Neural cell (in vitro differentiated cells): ENCODE data around the gene RBM4. TPM values are rescaled to one million over a fixed set of nuclear protein-coding genes. Genes with fewer than 3 reads are reported as not detected.

Experiments
- H2AFZ ChIP-seq: fragments of 200-600, 300-800 bp; sonication (generic), shearing (Covaris generic); 2 replicates; pipeline ENCODE4 v1.6.0; 2014; ENCODE audit warnings: low read depth, mild to moderate bottlenecking, antibody characterized with exemption, low read length, moderate library complexity
- H3F3A ChIP-seq: fragments of 200-600 bp; shearing (Covaris generic); 2 replicates; pipeline ENCODE4 v1.6.1; 2016; ENCODE audit warnings: mild to moderate bottlenecking, moderate library complexity, mixed read lengths, antibody characterized with exemption, low read length; ENCODE audit not compliant: insufficient read depth, poor library complexity, severe bottlenecking
- H3K27ac ChIP-seq: fragments of 200-600, 300-800 bp; sonication (generic), shearing (Covaris generic); 2 replicates; pipeline ENCODE4 v1.5.1; 2014; ENCODE audit warnings: mild to moderate bottlenecking, low read length, moderate library complexity
- H3K27me3 ChIP-seq: fragments of 300-800, 200-600 bp; sonication (generic), shearing (Covaris generic); 2 replicates; pipeline ENCODE4 v1.6.0; 2014; ENCODE audit warnings: mild to moderate bottlenecking, low read depth, low read length, moderate library complexity; ENCODE audit not compliant: insufficient read depth
- H3K36me3 ChIP-seq: fragments of 300-800, 200-600 bp; sonication (generic), shearing (Covaris generic); 2 replicates; pipeline ENCODE4 v1.5.1; 2014; ENCODE audit warnings: mild to moderate bottlenecking, antibody characterized with exemption, low read length, moderate library complexity; ENCODE audit not compliant: insufficient read depth
- H3K4me2 ChIP-seq: fragments of 300-800, 200-600 bp; sonication (generic), shearing (Covaris generic); 2 replicates; pipeline ENCODE4 v1.6.0; 2014; ENCODE audit warnings: mild to moderate bottlenecking, low read length
- H3K4me3 ChIP-seq: fragments of 300-800, 200-600 bp; sonication (generic), shearing (Covaris generic); 2 replicates; pipeline ENCODE4 v1.5.1; 2014; ENCODE audit warnings: mild to moderate bottlenecking, low read length, moderate library complexity
- H3K79me2 ChIP-seq: fragments of 200-600 bp; shearing (Covaris generic); replicated peaks from 2 replicates; pipeline ENCODE4 v1.6.0; 2014; ENCODE audit warnings: mild to moderate bottlenecking, low read length, moderate library complexity; ENCODE audit not compliant: insufficient read depth
- H3K9ac ChIP-seq: fragments of 300-800, 200-600 bp; sonication (generic), shearing (Covaris generic); 2 replicates; pipeline ENCODE4 v1.6.1; 2016; ENCODE audit warnings: mild to moderate bottlenecking, low read length, mixed read lengths
- H3K9me2 ChIP-seq: fragments of 200-600 bp; shearing (Covaris generic); 2 replicates; pipeline ENCODE4 v1.6.1; 2016; ENCODE audit warnings: mild to moderate bottlenecking, low read length, mixed read lengths; ENCODE audit not compliant: insufficient read depth
- H3K9me3 ChIP-seq: fragments of 200-600, 300-800 bp; sonication (generic), shearing (Covaris generic); 2 replicates; pipeline ENCODE4 v1.6.1; 2016; ENCODE audit warnings: mild to moderate bottlenecking, mixed run types, low read length, moderate library complexity, mixed read lengths
- H4K20me1 ChIP-seq: fragments of 200-600 bp; shearing (Covaris generic); 2 replicates; pipeline ENCODE4 v1.6.1; 2016; ENCODE audit warnings: mild to moderate bottlenecking, mixed run types; ENCODE audit not compliant: insufficient read depth
- EP300 ChIP-seq: fragments of 450-650 bp; conservative IDR thresholded peaks from 2 replicates; pipeline ENCODE4 v1.6.1; 2014; ENCODE audit warnings: antibody characterized with exemption, mild to moderate bottlenecking, moderate library complexity; ENCODE audit not compliant: poor library complexity, severe bottlenecking
- EZH2 ChIP-seq: fragments of 200-600, 300-800 bp; shearing (Covaris generic), sonication (generic); IDR thresholded peaks from 2 replicates; pipeline ENCODE4 v1.6.1; 2014; ENCODE audit warnings: antibody characterized with exemption, low read length, borderline replicate concordance, mild to moderate bottlenecking; ENCODE audit not compliant: insufficient read depth, poor library complexity, severe bottlenecking
- MXI1 ChIP-seq: fragments of 450-650 bp; conservative IDR thresholded peaks from 2 replicates; pipeline ENCODE4 v1.6.1; 2014; ENCODE audit warnings: antibody characterized with exemption, mild to moderate bottlenecking; ENCODE audit not compliant: poor library complexity, severe bottlenecking
- POLR2AphosphoS5 ChIP-seq: IDR thresholded peaks from 2 replicates; pipeline ENCODE4 v1.6.1; 2012
- RAD21 ChIP-seq: fragments of 450-650 bp; conservative IDR thresholded peaks from 2 replicates; pipeline ENCODE4 v1.6.1; 2014; ENCODE audit warnings: antibody characterized with exemption, mild to moderate bottlenecking, moderate library complexity
- SMC3 ChIP-seq: fragments of 450-650 bp; conservative IDR thresholded peaks from 2 replicates; pipeline ENCODE4 v1.6.1; 2014; ENCODE audit warnings: antibody characterized with exemption, mild to moderate bottlenecking, moderate library complexity; ENCODE audit not compliant: poor library complexity
- TAF1 ChIP-seq: IDR thresholded peaks from 2 replicates; pipeline ENCODE4 v1.6.1; 2012; ENCODE audit warnings: low read depth
- polyA plus RNA-seq: library from polyadenylated mRNA; depleted of rRNA; stranded (reverse); fragments of >200 nt; gene quantifications from 2 replicates; pipeline ENCODE4 v1.2.3, GENCODE V29; 2014
- TF ChIP-seq, protein P1 (sequence below): fragments of 450-650 bp; IDR thresholded peaks from 2 replicates; pipeline ENCODE4 v1.5.1; 2014; ENCODE audit warnings: antibody characterized with exemption, mild to moderate bottlenecking, moderate library complexity; ENCODE audit not compliant: poor library complexity, severe bottlenecking
- TF ChIP-seq, protein P2 (sequence below): IDR thresholded peaks from 2 replicates; pipeline ENCODE4 v1.6.1; 2012; ENCODE audit warnings: borderline replicate concordance

RBM4 gene
- polyA plus RNA-seq, 1 donor from 2014 or later: 456 TPM

DNA sequence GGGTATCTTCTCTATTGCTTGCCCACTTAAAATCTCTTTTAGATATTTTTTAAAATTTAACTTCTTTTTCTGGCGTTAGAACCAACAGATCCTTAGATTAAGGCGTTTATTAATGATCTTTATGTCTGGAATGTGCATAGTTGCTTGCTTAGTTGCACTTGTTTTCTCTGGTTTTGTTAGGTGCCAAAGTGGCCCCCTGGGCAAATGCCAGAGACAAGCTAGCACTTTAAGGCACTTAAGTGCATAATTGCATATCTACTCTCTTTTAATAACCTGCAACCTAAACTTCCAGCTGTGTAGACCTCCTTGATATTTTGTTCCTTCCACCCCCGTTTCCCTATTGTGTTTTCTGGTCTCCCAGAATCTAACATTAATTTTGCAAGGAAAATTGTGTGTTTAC, 3.3 kb downstream of the RBM4 start:
- peak overlapping the region; percentile 100 for H3K4me2 ChIP-seq
- no peaks in the 10 kb centered on the region for H3K27me3 ChIP-seq
- H3K9me3 ChIP-seq: no peaks in the 10 kb centered on the region
- H4K20me1 ChIP-seq: peaks cover 70% of the 10 kb centered on the region
- TF ChIP-seq POLR2AphosphoS5 (no peak), EZH2 (no peak), MXI1 (no peak), SMC3 (no peak), RAD21 (no peak), EP300 (no peak), TAF1 (no peak)
- TF ChIP-seq, protein P1, sequence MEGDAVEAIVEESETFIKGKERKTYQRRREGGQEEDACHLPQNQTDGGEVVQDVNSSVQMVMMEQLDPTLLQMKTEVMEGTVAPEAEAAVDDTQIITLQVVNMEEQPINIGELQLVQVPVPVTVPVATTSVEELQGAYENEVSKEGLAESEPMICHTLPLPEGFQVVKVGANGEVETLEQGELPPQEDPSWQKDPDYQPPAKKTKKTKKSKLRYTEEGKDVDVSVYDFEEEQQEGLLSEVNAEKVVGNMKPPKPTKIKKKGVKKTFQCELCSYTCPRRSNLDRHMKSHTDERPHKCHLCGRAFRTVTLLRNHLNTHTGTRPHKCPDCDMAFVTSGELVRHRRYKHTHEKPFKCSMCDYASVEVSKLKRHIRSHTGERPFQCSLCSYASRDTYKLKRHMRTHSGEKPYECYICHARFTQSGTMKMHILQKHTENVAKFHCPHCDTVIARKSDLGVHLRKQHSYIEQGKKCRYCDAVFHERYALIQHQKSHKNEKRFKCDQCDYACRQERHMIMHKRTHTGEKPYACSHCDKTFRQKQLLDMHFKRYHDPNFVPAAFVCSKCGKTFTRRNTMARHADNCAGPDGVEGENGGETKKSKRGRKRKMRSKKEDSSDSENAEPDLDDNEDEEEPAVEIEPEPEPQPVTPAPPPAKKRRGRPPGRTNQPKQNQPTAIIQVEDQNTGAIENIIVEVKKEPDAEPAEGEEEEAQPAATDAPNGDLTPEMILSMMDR: no peak
- TF ChIP-seq, protein P2, sequence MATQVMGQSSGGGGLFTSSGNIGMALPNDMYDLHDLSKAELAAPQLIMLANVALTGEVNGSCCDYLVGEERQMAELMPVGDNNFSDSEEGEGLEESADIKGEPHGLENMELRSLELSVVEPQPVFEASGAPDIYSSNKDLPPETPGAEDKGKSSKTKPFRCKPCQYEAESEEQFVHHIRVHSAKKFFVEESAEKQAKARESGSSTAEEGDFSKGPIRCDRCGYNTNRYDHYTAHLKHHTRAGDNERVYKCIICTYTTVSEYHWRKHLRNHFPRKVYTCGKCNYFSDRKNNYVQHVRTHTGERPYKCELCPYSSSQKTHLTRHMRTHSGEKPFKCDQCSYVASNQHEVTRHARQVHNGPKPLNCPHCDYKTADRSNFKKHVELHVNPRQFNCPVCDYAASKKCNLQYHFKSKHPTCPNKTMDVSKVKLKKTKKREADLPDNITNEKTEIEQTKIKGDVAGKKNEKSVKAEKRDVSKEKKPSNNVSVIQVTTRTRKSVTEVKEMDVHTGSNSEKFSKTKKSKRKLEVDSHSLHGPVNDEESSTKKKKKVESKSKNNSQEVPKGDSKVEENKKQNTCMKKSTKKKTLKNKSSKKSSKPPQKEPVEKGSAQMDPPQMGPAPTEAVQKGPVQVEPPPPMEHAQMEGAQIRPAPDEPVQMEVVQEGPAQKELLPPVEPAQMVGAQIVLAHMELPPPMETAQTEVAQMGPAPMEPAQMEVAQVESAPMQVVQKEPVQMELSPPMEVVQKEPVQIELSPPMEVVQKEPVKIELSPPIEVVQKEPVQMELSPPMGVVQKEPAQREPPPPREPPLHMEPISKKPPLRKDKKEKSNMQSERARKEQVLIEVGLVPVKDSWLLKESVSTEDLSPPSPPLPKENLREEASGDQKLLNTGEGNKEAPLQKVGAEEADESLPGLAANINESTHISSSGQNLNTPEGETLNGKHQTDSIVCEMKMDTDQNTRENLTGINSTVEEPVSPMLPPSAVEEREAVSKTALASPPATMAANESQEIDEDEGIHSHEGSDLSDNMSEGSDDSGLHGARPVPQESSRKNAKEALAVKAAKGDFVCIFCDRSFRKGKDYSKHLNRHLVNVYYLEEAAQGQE: no peak
- peaks cover 8% of the 10 kb centered on the region for H3F3A ChIP-seq
- H3K36me3 ChIP-seq: peaks cover 29% of the 10 kb centered on the region
- peak overlapping the region; percentile 4 for H3K9ac ChIP-seq
- H3K79me2 ChIP-seq: peaks cover 82% of the 10 kb centered on the region
- no peak overlapping the region for H2AFZ ChIP-seq
- no peaks in the 10 kb centered on the region for H3K9me2 ChIP-seq
- H3K4me3 ChIP-seq: peak overlapping the region; percentile 75
- H3K27ac ChIP-seq: no peak overlapping the region

- H3K79me2 ChIP-seq: peaks cover 96% of the 10 kb centered on the region
- no peaks in the 10 kb centered on the region for H3K27me3 ChIP-seq
- no peak overlapping the region for H2AFZ ChIP-seq
- H3K9me2 ChIP-seq: no peaks in the 10 kb centered on the region
- peaks cover 80% of the 10 kb centered on the region for H4K20me1 ChIP-seq
- no peak for TF ChIP-seq POLR2AphosphoS5
- TF ChIP-seq, protein P2: no peak
- no peak for TF ChIP-seq RAD21
- TF ChIP-seq, protein P1: no peak
- TF ChIP-seq EZH2: no peak
- no peak for TF ChIP-seq SMC3
- no peak for TF ChIP-seq EP300
- no peak for TF ChIP-seq MXI1
- no peak overlapping the region for H3K9ac ChIP-seq
- H3K27ac ChIP-seq: no peak overlapping the region
- H3K4me3 ChIP-seq: peak overlapping the region; percentile 75
- H3F3A ChIP-seq: peaks cover 3% of the 10 kb centered on the region
- H3K9me3 ChIP-seq: no peaks in the 10 kb centered on the region
- peak overlapping the region; percentile 49 for H3K4me2 ChIP-seq
- H3K36me3 ChIP-seq: peaks cover 30% of the 10 kb centered on the region
Observed at GRCh38 chr11:66643745-66644437, 5.4 kb downstream of the RBM4 start.
